Measurements from ENCODE around the gene GAGE12J.

DNA sequence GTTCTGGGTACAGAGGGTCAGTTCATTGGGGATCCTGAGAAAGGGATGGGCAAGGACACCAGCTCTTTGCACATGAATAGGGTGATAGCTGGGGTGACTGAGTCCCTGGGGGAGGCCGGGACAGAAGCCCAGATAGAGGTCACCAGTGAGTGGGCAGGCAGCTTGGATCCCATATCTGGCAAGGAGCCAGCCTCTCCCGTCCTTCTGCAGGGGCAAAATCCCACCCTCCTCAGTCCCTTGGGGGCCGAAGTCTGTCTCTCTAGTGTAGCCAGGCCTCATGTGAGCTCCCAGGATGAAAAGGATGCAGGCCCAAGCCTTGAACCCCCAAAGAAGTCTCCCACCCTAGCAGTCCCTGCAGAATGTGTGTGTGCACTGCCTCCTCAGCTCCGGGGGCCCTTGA lies 35.3 kb upstream of the GAGE12J start:
- TF ChIP-seq CTCF (IDR thresholded peaks at IDR 0.05) (no peak), POLR2A (IDR thresholded peaks at IDR 0.05) (no peak)

Data from testis (tissue), 2 donors.